Fibroblast of lung (primary cell): ENCODE measurements around the gene ASAP3.
A peak's percentile ranks its signal among the peaks of the same experiment; 100 is the strongest.

ENCODE experiments used
- EZH2 ChIP-seq: IDR thresholded peaks from 2 replicates; pipeline ENCODE4 v1.5.1; 2012; ENCODE audit warnings: low read length, control low read depth, mild to moderate bottlenecking; ENCODE audit errors: missing control alignments
- TF ChIP-seq, protein P1 (sequence below), 2 donors: IDR thresholded peaks in 1 of 2; conservative IDR thresholded peaks in 1 of 2; 1 replicate in 1 of 2; 2 replicates in 1 of 2; pipeline ENCODE4 v1.5.1; 2011 to 2012; ENCODE audit warnings: low read length in 2 of 2, control low read depth in 1 of 2, inconsistent platforms in 1 of 2, low read depth in 1 of 2, mild to moderate bottlenecking in 1 of 2

DNA sequence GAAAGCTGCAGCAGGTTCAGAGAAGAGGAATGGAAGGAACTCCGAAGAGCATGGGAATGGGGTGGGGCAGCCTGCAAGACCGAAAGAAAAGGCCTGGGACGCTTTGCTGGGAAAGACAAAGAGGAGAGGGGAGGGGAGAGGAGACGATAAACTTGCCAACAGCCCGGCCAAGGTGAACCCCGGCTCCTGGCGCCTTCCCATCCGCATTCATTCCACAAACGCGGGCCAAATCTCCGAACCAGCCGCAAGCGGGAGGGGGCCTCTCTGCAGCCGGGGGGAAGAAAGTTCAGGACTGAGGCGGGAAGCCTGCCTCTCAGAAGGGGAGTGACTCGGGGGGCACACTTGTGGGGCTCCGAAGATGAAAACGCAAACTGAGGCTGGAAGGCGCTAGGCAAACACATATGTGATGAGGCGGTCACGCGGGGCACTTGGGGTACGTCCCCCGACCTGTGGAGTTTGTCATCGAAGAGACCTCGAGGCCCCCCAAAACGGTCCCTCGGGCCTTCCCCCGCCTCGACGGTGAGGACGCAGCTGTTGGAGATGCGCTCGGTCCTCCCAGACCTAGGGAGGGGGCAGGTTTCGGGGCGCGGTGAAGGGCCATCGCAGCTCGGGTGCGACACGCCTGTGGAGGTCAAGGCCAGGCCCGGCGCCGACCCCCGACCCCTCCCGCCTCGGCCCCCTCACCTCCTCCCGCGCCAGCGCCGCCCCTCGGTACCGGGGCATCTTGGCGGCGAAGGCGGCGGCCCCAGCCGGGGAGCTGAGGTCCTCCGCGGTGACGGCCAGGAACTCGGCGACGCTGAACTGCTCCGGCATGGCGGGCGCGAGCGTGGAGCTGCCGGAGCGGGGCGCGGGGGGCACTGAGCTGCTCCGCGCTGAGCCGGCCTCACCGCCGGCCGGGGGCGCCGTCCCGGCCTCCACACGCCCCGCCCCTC is at the start of gene ASAP3:
- TF ChIP-seq EZH2: no peak
- TF ChIP-seq, protein P1, sequence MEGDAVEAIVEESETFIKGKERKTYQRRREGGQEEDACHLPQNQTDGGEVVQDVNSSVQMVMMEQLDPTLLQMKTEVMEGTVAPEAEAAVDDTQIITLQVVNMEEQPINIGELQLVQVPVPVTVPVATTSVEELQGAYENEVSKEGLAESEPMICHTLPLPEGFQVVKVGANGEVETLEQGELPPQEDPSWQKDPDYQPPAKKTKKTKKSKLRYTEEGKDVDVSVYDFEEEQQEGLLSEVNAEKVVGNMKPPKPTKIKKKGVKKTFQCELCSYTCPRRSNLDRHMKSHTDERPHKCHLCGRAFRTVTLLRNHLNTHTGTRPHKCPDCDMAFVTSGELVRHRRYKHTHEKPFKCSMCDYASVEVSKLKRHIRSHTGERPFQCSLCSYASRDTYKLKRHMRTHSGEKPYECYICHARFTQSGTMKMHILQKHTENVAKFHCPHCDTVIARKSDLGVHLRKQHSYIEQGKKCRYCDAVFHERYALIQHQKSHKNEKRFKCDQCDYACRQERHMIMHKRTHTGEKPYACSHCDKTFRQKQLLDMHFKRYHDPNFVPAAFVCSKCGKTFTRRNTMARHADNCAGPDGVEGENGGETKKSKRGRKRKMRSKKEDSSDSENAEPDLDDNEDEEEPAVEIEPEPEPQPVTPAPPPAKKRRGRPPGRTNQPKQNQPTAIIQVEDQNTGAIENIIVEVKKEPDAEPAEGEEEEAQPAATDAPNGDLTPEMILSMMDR (conservative IDR thresholded peaks at IDR 0.05 in 1 of 2, IDR thresholded peaks at IDR 0.05 in 1 of 2; ENCODE audit: low read depth in 1 of 2, low read length in 2 of 2): peak in 1 of 2 donors; percentile 7
